ENCODE data around the gene DYNC1I1. TPM values are rescaled to one million over a fixed set of nuclear protein-coding genes. Genes with fewer than 3 reads are reported as not detected.
A peak's percentile ranks its signal among the peaks of the same experiment; 100 is the strongest.

Gene DYNC1I1
- total and polyA plus RNA-seq, 2 donors (not counting 3 experiments of a cell fraction or from before 2014, with no cell fraction given), result 1.8 to 3.6 TPM

- H3K27ac ChIP-seq (ENCODE audit: insufficient read depth, low read depth, low read length), result peak overlapping the region; percentile 73
- no TSS peak for BruUV-seq (replicated peaks)
- peak overlapping the region; percentile 19 for H3K4me2 ChIP-seq (ENCODE audit: insufficient read depth, low read length)
- ChIA-PET CTCF (interaction anchor here (0.6 to 4.3 kb wide), 7 partner anchors 11 to 375 kb away, joined by 3 to 26 read pairs (median 3); no protein-coding TSS in a partner anchor), POLR2A (no interaction called here)
- TF ChIP-seq CTCF (IDR thresholded peaks at IDR 0.05; ENCODE audit: extremely low read depth in 1 of 2, insufficient read depth in 1 of 2, low read depth in 1 of 2, low read length in 2 of 2), result no peak
- peak; percentile 70 for TF ChIP-seq JUN (IDR thresholded peaks at IDR 0.05; ENCODE audit: borderline replicate concordance, insufficient read depth, insufficient read length, low read depth)
- no peaks in the 10 kb centered on the region for H3K27me3 ChIP-seq (ENCODE audit: control insufficient read depth in 2 of 2, insufficient read depth in 2 of 2, low read length in 2 of 2)
- dilution Hi-C loops (cut with MboI; ENCODE audit: extremely low pct_ligation_motif_present, low sequenced_read_pairs) (no loop called here), intact Hi-C loops (cut with micrococcal nuclease) (loop anchor here (1.0 to 2.0 kb wide), 5 partner anchors 11 to 502 kb away; no protein-coding TSS in a partner anchor)
- no peaks in the 10 kb centered on the region for H4K20me1 ChIP-seq (replicated peaks; ENCODE audit: control insufficient read depth, extremely low read depth, insufficient read depth, low read length)
- H3K4me1 ChIP-seq (ENCODE audit: control insufficient read depth, extremely low read depth, insufficient read depth, low read length), result peaks cover 17% of the 10 kb centered on the region
- H3K4me3 ChIP-seq (replicated peaks in 1 of 3; ENCODE audit: insufficient read depth in 1 of 3, low read depth in 1 of 3, low read length in 3 of 3), result peak overlapping the region in 1 of 3 experiments; percentile 7
- no peaks in the 10 kb centered on the region for H3K9me3 ChIP-seq (replicated peaks; ENCODE audit: control insufficient read depth, insufficient read depth, low read length)
- H3K36me3 ChIP-seq (ENCODE audit: control insufficient read depth in 2 of 2, extremely low read depth in 1 of 2, insufficient read depth in 2 of 2, low read length in 2 of 2), result no peaks in the 10 kb centered on the region
- H2AFZ ChIP-seq (ENCODE audit: low read depth, low read length), result peak overlapping the region; percentile 20
- no peaks in the 10 kb centered on the region for H3K79me2 ChIP-seq (ENCODE audit: control insufficient read depth, insufficient read depth, low read length)
- FAIRE-seq (peak; percentile 97), DNase-seq (ENCODE audit: low read depth, low spot score) (peak; percentile 96)
- no peaks in the 10 kb centered on the region for H3K9me1 ChIP-seq (replicated peaks; ENCODE audit: control insufficient read depth, extremely low read depth, insufficient read depth, low read length)
- H3K9ac ChIP-seq (replicated peaks; ENCODE audit: extremely low read depth, insufficient read depth, low read length), result peak overlapping the region; percentile 76
Measured at GRCh38 chr7:95886501-95887090, 114.2 kb downstream of the DYNC1I1 start.

DNA sequence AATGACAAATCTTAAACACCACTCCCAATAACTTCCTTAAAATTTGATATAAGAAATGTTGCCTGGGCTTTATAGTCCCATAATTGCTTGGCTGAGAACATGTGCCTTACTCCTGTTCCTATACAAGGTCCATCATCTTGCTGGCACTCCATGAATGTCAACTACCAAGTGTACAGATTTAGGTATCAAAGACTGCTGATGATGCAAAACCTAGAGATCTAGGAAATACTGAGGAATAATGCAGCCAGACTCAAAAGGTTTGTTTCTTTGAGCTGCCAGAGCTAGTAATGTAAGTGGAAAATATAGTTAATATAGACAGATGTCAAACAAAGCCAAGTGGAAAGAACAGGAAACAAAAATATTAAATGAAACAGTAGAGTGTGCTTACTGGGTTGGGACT is 121.1 kb downstream of the DYNC1I1 start:
- dilution Hi-C loops (cut with MboI; ENCODE audit: extremely low pct_ligation_motif_present, low sequenced_read_pairs) (no loop called here), intact Hi-C loops (cut with micrococcal nuclease) (no loop called here)
- TF ChIP-seq POLR2A (IDR thresholded peaks at IDR 0.05; ENCODE audit: low read depth, low read length), result no peak
- no peak for TF ChIP-seq POLR2AphosphoS5 (IDR thresholded peaks at IDR 0.05; ENCODE audit: insufficient read depth, low read depth, low read length)
- no peak for TF ChIP-seq CTCF (IDR thresholded peaks at IDR 0.05; ENCODE audit: extremely low read depth in 1 of 2, insufficient read depth in 1 of 2, low read depth in 1 of 2, low read length in 2 of 2)
- no peak for TF ChIP-seq GATA2 (IDR thresholded peaks at IDR 0.05; ENCODE audit: insufficient read depth, insufficient read length, low read depth, low read length)
- POLR2A ChIA-PET, result no interaction called here
- Histone ChIP-seq H3K9me1 (replicated peaks; ENCODE audit: control insufficient read depth, extremely low read depth, insufficient read depth, low read length) (no peaks in the 10 kb centered on the region), H3K9me3 (replicated peaks; ENCODE audit: control insufficient read depth, insufficient read depth, low read length) (no peaks in the 10 kb centered on the region), H3K79me2 (ENCODE audit: control insufficient read depth, insufficient read depth, low read length) (no peaks in the 10 kb centered on the region), H3K27me3 (ENCODE audit: control insufficient read depth in 2 of 2, insufficient read depth in 2 of 2, low read length in 2 of 2) (peaks cover 2% of the 10 kb centered on the region in 2 experiments), H3K4me2 (ENCODE audit: insufficient read depth, low read length) (no peak overlapping the region), H2AFZ (ENCODE audit: low read depth, low read length) (no peak overlapping the region), H3K4me3 (replicated peaks in 1 of 3; ENCODE audit: insufficient read depth in 1 of 3, low read depth in 1 of 3, low read length in 3 of 3) (no peak overlapping the region), H3K27ac (ENCODE audit: insufficient read depth, low read depth, low read length) (no peak overlapping the region), H3K36me3 (ENCODE audit: control insufficient read depth in 2 of 2, extremely low read depth in 1 of 2, insufficient read depth in 2 of 2, low read length in 2 of 2) (no peaks in the 10 kb centered on the region), H3K4me1 (ENCODE audit: control insufficient read depth, extremely low read depth, insufficient read depth, low read length) (peaks cover 17% of the 10 kb centered on the region), H3K9ac (replicated peaks; ENCODE audit: extremely low read depth, insufficient read depth, low read length) (no peak overlapping the region), H4K20me1 (replicated peaks; ENCODE audit: control insufficient read depth, extremely low read depth, insufficient read depth, low read length) (no peaks in the 10 kb centered on the region)
- CTCF ChIA-PET, result interaction anchor here (0.9 kb wide), 1 partner anchor 23 kb away, joined by 3 read pairs; no protein-coding TSS in a partner anchor
- no TSS peak for BruUV-seq (replicated peaks)
- no peak for DNase-seq (ENCODE audit: low read depth, low spot score)
- FAIRE-seq, result no peak
